Retina (tissue), 1 donor: Measurements from ENCODE around the gene AFP.

Experiments
- DNase-seq: peaks from one replicate; pipeline ENCODE4 v3.0.0-alpha.2; 2016

AFP gene

GRCh38 chr4:73415807-73416238 is 20.2 kb upstream of the AFP start:
- no peak for DNase-seq

- DNase-seq: no peak
Observed at GRCh38 chr4:73416423-73417087, 19.5 kb upstream of the AFP start.

- no peak for DNase-seq
Observed at GRCh38 chr4:73417342-73417741, 18.7 kb upstream of the AFP start.

GRCh38 chr4:73417973-73418372 is 18.0 kb upstream of the AFP start:
- no peak for DNase-seq

- no peak for DNase-seq
Observed at GRCh38 chr4:73418677-73419076, 17.3 kb upstream of the AFP start.

DNA sequence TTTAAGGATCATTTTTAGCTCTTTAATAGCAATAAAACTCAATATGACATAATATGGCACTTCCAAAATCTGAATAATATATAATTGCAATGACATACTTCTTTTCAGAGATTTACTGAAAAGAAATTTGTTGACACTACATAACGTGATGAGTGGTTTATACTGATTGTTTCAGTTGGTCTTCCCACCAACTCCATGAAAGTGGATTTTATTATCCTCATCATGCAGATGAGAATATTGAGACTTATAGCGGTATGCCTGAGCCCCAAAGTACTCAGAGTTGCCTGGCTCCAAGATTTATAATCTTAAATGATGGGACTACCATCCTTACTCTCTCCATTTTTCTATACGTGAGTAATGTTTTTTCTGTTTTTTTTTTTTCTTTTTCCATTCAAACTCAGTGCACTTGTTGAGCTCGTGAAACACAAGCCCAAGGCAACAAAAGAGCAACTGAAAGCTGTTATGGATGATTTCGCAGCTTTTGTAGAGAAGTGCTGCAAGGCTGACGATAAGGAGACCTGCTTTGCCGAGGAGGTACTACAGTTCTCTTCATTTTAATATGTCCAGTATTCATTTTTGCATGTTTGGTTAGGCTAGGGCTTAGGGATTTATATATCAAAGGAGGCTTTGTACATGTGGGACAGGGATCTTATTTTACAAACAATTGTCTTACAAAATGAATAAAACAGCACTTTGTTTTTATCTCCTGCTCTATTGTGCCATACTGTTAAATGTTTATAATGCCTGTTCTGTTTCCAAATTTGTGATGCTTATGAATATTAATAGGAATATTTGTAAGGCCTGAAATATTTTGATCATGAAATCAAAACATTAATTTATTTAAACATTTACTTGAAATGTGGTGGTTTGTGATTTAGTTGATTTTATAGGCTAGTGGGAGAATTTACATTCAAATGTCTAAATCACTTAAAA is 16.6 kb upstream of the AFP start:
- no peak for DNase-seq

- DNase-seq: no peak
Observed at GRCh38 chr4:73420615-73421014, 15.4 kb upstream of the AFP start.

DNA sequence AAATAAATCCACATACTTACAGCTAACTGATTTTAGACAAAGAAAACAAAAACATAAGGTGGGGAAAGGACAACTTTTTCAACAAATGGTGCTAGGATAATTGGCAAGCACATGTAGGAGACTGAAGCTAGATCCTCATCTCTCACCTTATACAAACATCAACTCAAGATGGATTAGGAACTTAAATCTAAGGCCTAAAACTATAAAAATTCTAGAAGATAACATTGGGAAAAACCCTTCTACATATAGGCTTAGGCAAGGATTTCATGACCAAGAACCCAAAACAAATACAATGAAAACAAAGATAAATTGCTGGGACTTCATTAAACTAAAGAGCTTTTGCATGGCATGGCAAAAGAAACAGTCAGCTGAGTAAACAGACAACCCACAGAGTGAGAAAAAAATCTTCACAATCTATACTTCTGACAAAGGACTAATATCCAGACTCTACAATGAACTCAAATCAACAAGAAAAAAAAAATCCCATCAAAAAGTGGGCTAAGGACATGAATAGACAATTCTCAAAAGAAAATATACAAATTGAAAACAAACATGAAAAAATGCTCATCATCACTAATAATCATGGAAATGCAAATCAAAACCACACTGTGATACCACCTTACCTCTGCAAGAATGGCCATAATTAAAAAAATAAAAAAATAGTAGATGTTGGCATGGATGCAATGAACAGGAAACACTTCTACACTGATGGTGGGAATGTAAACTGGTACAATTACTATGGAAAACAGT is 14.1 kb upstream of the AFP start:
- no peak for DNase-seq

DNA sequence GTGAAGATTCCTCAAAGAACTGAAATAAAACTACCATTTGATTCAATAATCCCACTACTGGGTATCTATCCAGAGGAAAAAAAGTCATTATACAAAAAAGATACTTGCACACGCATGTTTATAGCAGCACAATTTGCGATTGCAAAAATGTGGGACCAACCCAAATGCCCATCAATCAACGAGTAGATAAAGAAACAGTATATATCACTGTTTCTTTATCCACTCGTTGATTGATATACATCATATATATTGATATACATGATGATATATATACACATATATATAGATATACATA is 13.6 kb upstream of the AFP start:
- DNase-seq: no peak

DNA sequence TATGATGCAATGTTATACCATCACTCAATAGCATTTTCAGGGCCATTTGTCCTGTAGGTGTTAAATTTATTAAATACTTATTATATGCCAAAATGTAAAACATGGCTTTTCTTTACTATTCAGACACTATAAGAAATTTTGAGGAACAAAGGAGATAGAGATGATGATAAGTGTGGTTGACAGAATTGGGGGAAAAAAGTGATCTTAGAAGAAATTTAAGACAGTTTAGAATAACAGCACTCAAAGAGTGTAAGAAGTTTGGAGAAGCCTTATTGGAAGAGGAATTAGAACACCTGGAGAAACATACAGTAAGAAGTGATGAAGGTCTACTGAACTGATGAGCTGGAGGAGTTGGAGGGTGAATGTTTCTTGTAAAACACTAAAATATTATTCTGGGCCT is 12.8 kb upstream of the AFP start:
- no peak for DNase-seq

DNA sequence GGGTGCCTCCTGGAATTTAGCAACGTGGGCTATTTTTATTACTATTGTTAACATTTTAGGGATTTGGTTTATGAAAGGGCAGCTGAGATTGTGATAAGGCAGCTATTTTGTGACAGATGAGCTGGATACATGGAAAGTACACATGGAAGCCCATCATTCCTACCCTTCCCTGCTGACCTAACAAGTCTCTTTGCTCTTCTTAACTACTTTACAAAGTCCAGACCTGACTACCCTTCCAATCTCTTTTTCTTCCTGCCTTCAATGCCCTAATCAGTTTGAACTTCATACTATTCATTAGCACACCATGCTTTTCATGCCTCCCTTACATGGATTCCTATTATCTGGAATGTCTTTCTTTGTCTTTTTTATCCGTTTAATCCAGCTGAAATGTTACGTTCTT is 9.4 kb upstream of the AFP start:
- DNase-seq: no peak

DNA sequence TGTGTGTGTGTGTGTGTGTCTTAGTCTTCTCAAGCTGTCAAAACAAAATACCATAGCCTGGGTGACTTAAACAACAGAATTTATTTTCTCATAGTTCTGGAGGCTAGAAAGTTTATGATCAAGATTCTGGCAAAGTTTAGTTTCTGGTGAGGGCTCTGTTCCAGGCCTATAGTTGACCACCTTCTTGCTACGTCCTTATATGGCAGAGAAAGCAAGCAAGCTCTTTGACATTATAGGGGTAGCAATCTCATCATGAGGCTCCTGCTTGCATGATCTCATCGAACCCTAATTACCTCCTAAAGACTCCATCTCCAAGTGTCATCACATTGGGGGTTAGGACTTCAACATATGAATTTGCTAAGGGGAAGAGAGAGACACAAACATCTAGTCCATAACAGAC is 6.9 kb upstream of the AFP start:
- DNase-seq: no peak

DNA sequence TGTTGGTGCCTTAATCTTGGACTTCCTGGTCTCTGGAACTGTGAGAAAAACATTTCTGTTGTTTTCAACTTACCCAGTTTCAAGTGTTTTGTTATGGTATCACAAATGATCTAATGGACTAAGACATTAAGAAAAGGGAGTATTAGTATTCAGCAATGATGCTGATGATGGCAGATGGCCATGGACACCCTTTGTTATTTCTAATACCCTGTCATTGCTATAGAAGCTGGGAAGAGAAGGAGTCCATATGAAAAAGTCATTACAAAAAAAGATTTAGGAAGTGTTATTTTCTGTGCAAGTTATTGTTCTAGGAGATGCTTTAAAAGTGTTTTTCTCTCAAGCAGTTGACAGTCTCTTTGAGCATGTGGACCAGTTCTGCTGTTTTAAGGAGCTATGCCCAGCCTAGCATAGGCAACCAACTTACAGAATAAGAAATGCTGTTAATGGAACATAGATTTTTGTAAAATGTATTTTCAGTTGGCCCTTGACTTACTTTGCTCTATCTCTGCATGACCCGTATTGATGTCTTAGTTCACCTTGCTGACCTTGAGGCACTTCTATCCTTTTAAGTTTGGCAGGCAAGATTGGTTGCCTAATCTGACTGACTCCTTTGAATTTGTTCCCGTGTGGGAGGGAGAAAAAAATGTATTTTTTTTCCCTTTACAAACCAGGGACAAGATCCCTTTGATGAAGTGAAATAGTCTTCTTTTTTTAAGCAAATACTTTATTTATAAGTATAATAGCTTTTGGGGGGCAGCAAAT is 6.0 kb upstream of the AFP start:
- no peak for DNase-seq

GRCh38 chr4:73431813-73432168 is 4.2 kb upstream of the AFP start:
- no peak for DNase-seq

GRCh38 chr4:73432169-73433000 is 3.6 kb upstream of the AFP start:
- DNase-seq: no peak

DNA sequence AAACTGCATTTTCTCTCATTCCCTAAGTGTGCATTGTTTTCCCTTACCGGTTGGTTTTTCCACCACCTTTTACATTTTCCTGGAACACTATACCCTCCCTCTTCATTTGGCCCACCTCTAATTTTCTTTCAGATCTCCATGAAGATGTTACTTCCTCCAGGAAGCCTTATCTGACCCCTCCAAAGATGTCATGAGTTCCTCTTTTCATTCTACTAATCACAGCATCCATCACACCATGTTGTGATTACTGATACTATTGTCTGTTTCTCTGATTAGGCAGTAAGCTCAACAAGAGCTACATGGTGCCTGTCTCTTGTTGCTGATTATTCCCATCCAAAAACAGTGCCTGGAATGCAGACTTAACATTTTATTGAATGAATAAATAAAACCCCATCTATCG is 2.9 kb upstream of the AFP start:
- DNase-seq: no peak

DNA sequence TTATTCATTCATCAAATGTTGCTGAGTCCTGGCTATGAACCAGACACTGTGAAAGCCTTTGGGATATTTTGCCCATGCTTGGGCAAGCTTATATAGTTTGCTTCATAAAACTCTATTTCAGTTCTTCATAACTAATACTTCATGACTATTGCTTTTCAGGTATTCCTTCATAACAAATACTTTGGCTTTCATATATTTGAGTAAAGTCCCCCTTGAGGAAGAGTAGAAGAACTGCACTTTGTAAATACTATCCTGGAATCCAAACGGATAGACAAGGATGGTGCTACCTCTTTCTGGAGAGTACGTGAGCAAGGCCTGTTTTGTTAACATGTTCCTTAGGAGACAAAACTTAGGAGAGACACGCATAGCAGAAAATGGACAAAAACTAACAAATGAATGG is 1.7 kb upstream of the AFP start:
- no peak for DNase-seq

DNA sequence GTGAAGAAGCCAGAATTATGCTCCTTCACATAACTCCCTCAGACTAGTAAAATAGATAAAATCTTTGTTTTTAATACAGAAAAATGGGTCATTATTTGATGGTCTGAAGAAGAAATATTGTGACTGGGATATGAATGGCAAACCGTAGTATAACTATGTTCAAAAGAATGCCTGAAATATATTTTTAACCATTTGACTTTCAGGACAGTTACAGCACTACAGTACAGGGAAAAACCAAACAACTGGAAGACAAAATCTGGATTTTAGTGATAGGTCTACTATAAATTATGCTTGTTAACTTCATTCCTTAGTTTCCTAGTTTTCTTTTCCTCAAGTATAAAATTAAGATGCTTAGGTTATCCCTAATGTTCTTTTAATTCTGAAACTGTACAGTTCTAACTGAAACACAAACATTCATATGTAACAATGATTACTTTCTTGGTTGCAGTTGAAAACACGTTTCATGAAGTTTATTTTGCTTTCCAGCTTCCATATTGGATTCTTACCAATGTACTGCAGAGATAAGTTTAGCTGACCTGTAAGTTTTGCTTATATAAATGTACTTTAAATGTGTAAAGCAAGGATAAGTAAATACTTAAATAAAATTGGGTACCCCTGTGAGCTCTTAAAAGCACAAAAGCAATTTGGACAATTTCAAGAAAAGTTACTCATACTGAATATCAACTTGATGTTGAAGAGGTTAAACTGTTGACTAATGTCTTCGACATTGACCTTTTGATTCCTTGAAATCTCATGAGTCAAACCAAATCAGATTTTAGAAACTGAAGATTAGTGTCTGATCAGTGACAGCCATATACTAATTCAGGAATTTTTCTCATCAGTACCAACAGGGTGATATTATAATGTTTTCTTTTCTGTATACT is 895 bp downstream of the AFP start:
- no peak for DNase-seq

GRCh38 chr4:73437558-73437956 is 1.5 kb downstream of the AFP start:
- no peak for DNase-seq

GRCh38 chr4:73438048-73438447 is 2.0 kb downstream of the AFP start:
- no peak for DNase-seq

DNA sequence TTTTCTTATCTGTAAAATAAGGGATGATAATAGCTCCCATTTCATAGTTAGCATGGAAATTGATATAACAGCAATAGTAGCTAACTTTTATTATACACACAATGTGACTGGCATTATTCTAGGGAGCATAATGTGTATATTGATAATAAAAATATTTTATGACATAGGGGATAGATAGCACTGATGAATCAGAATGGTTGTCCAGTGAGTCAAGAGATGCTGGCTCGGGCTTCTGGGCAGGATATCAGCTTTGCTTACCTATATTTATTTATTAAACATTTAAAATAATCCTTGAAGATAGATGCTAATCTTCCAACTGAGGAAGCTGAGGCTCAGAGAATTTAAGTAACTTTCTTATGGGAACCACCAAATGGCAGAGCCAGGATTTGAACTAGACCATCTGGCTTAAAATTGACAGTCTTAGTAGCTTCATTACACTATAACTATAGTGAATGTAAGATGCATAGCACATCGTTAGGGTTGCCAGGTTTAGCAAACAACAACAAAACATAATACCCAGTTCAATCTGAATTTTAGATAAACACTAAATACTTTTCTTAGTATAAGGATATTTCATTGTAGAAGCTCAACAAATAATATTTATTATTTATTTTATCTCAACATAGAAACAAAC is 2.7 kb downstream of the AFP start:
- DNase-seq: no peak
